Activated CD4-positive, alpha-beta T cell treated with anti-CD3 and anti-CD28 coated beads, Interleukin-2, amount 10 ng/mL, durations not matched to agents 7 days and 5 days (primary cell): ENCODE results near the gene MICAL3. TPM values are rescaled to one million over a fixed set of nuclear protein-coding genes. Genes with fewer than 3 reads are reported as not detected.

ENCODE experiments used
- CTCF ChIA-PET: fragments of 350-600 bp; sonication (Branson Sonifier 250); formaldehyde crosslinking; loops from one replicate; lab custom pipeline; 2021; ENCODE audit warnings: antibody characterized with exemption; lab: Charles Lee
- POLR2A ChIA-PET: fragments of 350-600 bp; sonication (Branson Sonifier 250); formaldehyde crosslinking; loops from one replicate; lab custom pipeline; 2021; ENCODE audit warnings: antibody characterized with exemption; lab: Charles Lee
- DNase-seq: peaks from one replicate; pipeline ENCODE4 v3.0.0-alpha.2; 2020
- H3K27ac Mint-ChIP-seq: one replicate; pipeline ENCODE4 v1.8.0; 2021; ENCODE audit warnings: mild to moderate bottlenecking, moderate library complexity, mixed read lengths
- H3K27me3 Mint-ChIP-seq: one replicate; pipeline ENCODE4 v1.8.0; 2021; ENCODE audit warnings: mixed read lengths
- H3K36me3 Mint-ChIP-seq: one replicate; pipeline ENCODE4 v1.8.0; 2021; ENCODE audit warnings: low read depth, mixed read lengths
- H3K4me1 Mint-ChIP-seq: one replicate; pipeline ENCODE4 v1.8.0; 2021; ENCODE audit warnings: mixed read lengths
- H3K4me3 Mint-ChIP-seq: one replicate; pipeline ENCODE4 v1.8.0; 2021; ENCODE audit warnings: mild to moderate bottlenecking, moderate library complexity, mixed read lengths
- H3K9me3 Mint-ChIP-seq: one replicate; pipeline ENCODE4 v1.8.0; 2021; ENCODE audit warnings: mixed read lengths
- total RNA-seq, 2 experiments: library from RNA; stranded (reverse); gene quantifications; one replicate each; pipeline ENCODE4 v1.2.3, GENCODE V29; 2021

MICAL3 gene
- total RNA-seq, 2 experiments from 2014 or later: 19.1 to 21.4 TPM

GRCh38 chr22:17838180-17838865 lies 186.0 kb downstream of the MICAL3 start:
- H3K4me1 Mint-ChIP-seq: peaks cover 7% of the 10 kb centered on the region
- H3K4me3 Mint-ChIP-seq: no peak overlapping the region
- no peaks in the 10 kb centered on the region for H3K36me3 Mint-ChIP-seq
- H3K9me3 Mint-ChIP-seq: no peaks in the 10 kb centered on the region
- no peak overlapping the region for H3K27ac Mint-ChIP-seq
- ChIA-PET POLR2A (no interaction called here), CTCF (interaction anchor here (0.9 kb wide), 1 partner anchor 238 kb away, joined by 3 read pairs; no protein-coding TSS in a partner anchor)
- no peaks in the 10 kb centered on the region for H3K27me3 Mint-ChIP-seq
- no peak for DNase-seq

- Mint-ChIP-seq H3K27ac (no peak overlapping the region), H3K9me3 (no peaks in the 10 kb centered on the region), H3K4me1 (no peaks in the 10 kb centered on the region), H3K4me3 (no peak overlapping the region), H3K27me3 (no peaks in the 10 kb centered on the region), H3K36me3 (no peaks in the 10 kb centered on the region)
- CTCF ChIA-PET: interaction anchor here (1.1 kb wide), 1 partner anchor 239 kb away, joined by 3 read pairs; no protein-coding TSS in a partner anchor
- POLR2A ChIA-PET: no interaction called here
- DNase-seq: no peak
Observed at GRCh38 chr22:17836992-17837742, 187.2 kb downstream of the MICAL3 start.

- CTCF ChIA-PET: interaction anchor here (1.0 kb wide), 1 partner anchor 23 kb away, joined by 3 read pairs; no protein-coding TSS in a partner anchor
- no peaks in the 10 kb centered on the region for H3K9me3 Mint-ChIP-seq
- POLR2A ChIA-PET: no interaction called here
- no peak overlapping the region for H3K4me3 Mint-ChIP-seq
- H3K36me3 Mint-ChIP-seq: no peaks in the 10 kb centered on the region
- no peaks in the 10 kb centered on the region for H3K27me3 Mint-ChIP-seq
- peaks cover under 1% of the 10 kb centered on the region for H3K4me1 Mint-ChIP-seq
- DNase-seq: no peak
- H3K27ac Mint-ChIP-seq: no peak overlapping the region
Observed at GRCh38 chr22:17835256-17835655, 189.1 kb downstream of the MICAL3 start.

- no peak for DNase-seq
- Mint-ChIP-seq H3K36me3 (no peaks in the 10 kb centered on the region), H3K4me1 (peaks cover 9% of the 10 kb centered on the region), H3K27ac (no peak overlapping the region), H3K9me3 (no peaks in the 10 kb centered on the region), H3K4me3 (no peak overlapping the region), H3K27me3 (no peaks in the 10 kb centered on the region)
- CTCF ChIA-PET: interaction anchor here (0.6 to 1.5 kb wide), 3 partner anchors 12 to 243 kb away, joined by 3 to 4 read pairs (median 4); no protein-coding TSS in a partner anchor
- POLR2A ChIA-PET: no interaction called here
Observed at GRCh38 chr22:17833489-17833888, 190.9 kb downstream of the MICAL3 start.

- H3K27ac Mint-ChIP-seq: no peak overlapping the region
- no peaks in the 10 kb centered on the region for H3K9me3 Mint-ChIP-seq
- CTCF ChIA-PET: interaction anchor here (0.6 to 2.8 kb wide), 2 partner anchors 13 to 243 kb away, joined by 4 to 24 read pairs; no protein-coding TSS in a partner anchor
- H3K4me3 Mint-ChIP-seq: no peak overlapping the region
- H3K36me3 Mint-ChIP-seq: no peaks in the 10 kb centered on the region
- no peaks in the 10 kb centered on the region for H3K27me3 Mint-ChIP-seq
- peaks cover 9% of the 10 kb centered on the region for H3K4me1 Mint-ChIP-seq
- POLR2A ChIA-PET: no interaction called here
- no peak for DNase-seq
Observed at GRCh38 chr22:17832665-17833064, 191.7 kb downstream of the MICAL3 start.

GRCh38 chr22:17831501-17832251 lies 192.7 kb downstream of the MICAL3 start:
- Mint-ChIP-seq H3K9me3 (no peaks in the 10 kb centered on the region), H3K27ac (no peak overlapping the region), H3K4me1 (peaks cover 9% of the 10 kb centered on the region), H3K4me3 (no peak overlapping the region), H3K36me3 (no peaks in the 10 kb centered on the region), H3K27me3 (no peaks in the 10 kb centered on the region)
- CTCF ChIA-PET: interaction anchor here (0.7 to 2.8 kb wide), 3 partner anchors 10 to 244 kb away, joined by 3 to 24 read pairs (median 7); no protein-coding TSS in a partner anchor
- POLR2A ChIA-PET: no interaction called here
- DNase-seq: no peak

- no peaks in the 10 kb centered on the region for H3K9me3 Mint-ChIP-seq
- CTCF ChIA-PET: interaction anchor here (0.6 to 3.1 kb wide), 9 partner anchors 12 to 248 kb away, joined by 3 to 24 read pairs (median 4); partner anchors contain the start of gene PEX26
- peak; percentile 85 for DNase-seq
- H3K4me3 Mint-ChIP-seq: no peak overlapping the region
- H3K27me3 Mint-ChIP-seq: no peaks in the 10 kb centered on the region
- H3K4me1 Mint-ChIP-seq: peaks cover 9% of the 10 kb centered on the region
- POLR2A ChIA-PET: no interaction called here
- no peaks in the 10 kb centered on the region for H3K36me3 Mint-ChIP-seq
- no peak overlapping the region for H3K27ac Mint-ChIP-seq
Observed at GRCh38 chr22:17830043-17830961, 194.1 kb downstream of the MICAL3 start.

GRCh38 chr22:17829695-17830042 lies 194.7 kb downstream of the MICAL3 start:
- no peaks in the 10 kb centered on the region for H3K9me3 Mint-ChIP-seq
- CTCF ChIA-PET: interaction anchor here (1.1 to 3.1 kb wide), 6 partner anchors 40 to 249 kb away, joined by 3 to 24 read pairs (median 6); partner anchors contain the start of gene PEX26
- DNase-seq: no peak
- peaks cover 9% of the 10 kb centered on the region for H3K4me1 Mint-ChIP-seq
- H3K27ac Mint-ChIP-seq: no peak overlapping the region
- POLR2A ChIA-PET: no interaction called here
- no peaks in the 10 kb centered on the region for H3K36me3 Mint-ChIP-seq
- H3K27me3 Mint-ChIP-seq: no peaks in the 10 kb centered on the region
- no peak overlapping the region for H3K4me3 Mint-ChIP-seq

GRCh38 chr22:17828502-17829080 lies 195.8 kb downstream of the MICAL3 start:
- no peaks in the 10 kb centered on the region for H3K36me3 Mint-ChIP-seq
- peaks cover 9% of the 10 kb centered on the region for H3K4me1 Mint-ChIP-seq
- ChIA-PET CTCF (interaction anchor here (0.7 to 3.1 kb wide), 3 partner anchors 196 to 250 kb away, joined by 3 to 13 read pairs (median 6); partner anchors contain the start of genes MICAL3 and PEX26), POLR2A (interaction anchor here (0.6 to 1.1 kb wide), 2 partner anchors 247 to 271 kb away, joined by 3 read pairs; no protein-coding TSS in a partner anchor)
- H3K9me3 Mint-ChIP-seq: no peaks in the 10 kb centered on the region
- DNase-seq: no peak
- no peaks in the 10 kb centered on the region for H3K27me3 Mint-ChIP-seq
- H3K27ac Mint-ChIP-seq: no peak overlapping the region
- H3K4me3 Mint-ChIP-seq: no peak overlapping the region

- no peaks in the 10 kb centered on the region for H3K27me3 Mint-ChIP-seq
- peaks cover 9% of the 10 kb centered on the region for H3K4me1 Mint-ChIP-seq
- no peak overlapping the region for H3K27ac Mint-ChIP-seq
- DNase-seq: no peak
- H3K36me3 Mint-ChIP-seq: no peaks in the 10 kb centered on the region
- no peaks in the 10 kb centered on the region for H3K9me3 Mint-ChIP-seq
- no peak overlapping the region for H3K4me3 Mint-ChIP-seq
- CTCF ChIA-PET: no interaction called here
- POLR2A ChIA-PET: interaction anchor here (1.1 kb wide), 1 partner anchor 248 kb away, joined by 3 read pairs; no protein-coding TSS in a partner anchor
Observed at GRCh38 chr22:17827466-17827865, 196.9 kb downstream of the MICAL3 start.

GRCh38 chr22:17825876-17826550 lies 198.3 kb downstream of the MICAL3 start:
- no peaks in the 10 kb centered on the region for H3K36me3 Mint-ChIP-seq
- ChIA-PET CTCF (interaction anchor here (0.6 to 1.0 kb wide), 2 partner anchors 151 to 250 kb away, joined by 4 read pairs; no protein-coding TSS in a partner anchor), POLR2A (no interaction called here)
- H3K4me3 Mint-ChIP-seq: no peak overlapping the region
- DNase-seq: no peak
- H3K27me3 Mint-ChIP-seq: no peaks in the 10 kb centered on the region
- no peaks in the 10 kb centered on the region for H3K9me3 Mint-ChIP-seq
- no peak overlapping the region for H3K27ac Mint-ChIP-seq
- H3K4me1 Mint-ChIP-seq: peaks cover 9% of the 10 kb centered on the region
